Activated CD4-positive, alpha-beta T cell treated with anti-CD3 and anti-CD28 coated beads, Interleukin-2, amount 10 ng/mL, durations not matched to agents 7 days and 5 days (primary cell): ENCODE measurements around the gene ERV3-1. TPM values are rescaled to one million over a fixed set of nuclear protein-coding genes. Genes with fewer than 3 reads are reported as not detected.
"Not testable (repeated sequence)": the region's sequence is repeated elsewhere in the genome, so short reads cannot be mapped to it uniquely, and the experiment has no call there.

Source experiments
- CTCF ChIA-PET: fragments of 350-600 bp; sonication (Branson Sonifier 250); formaldehyde crosslinking; loops from one replicate; lab custom pipeline; 2021; ENCODE audit warnings: antibody characterized with exemption; lab: Charles Lee
- POLR2A ChIA-PET: fragments of 350-600 bp; sonication (Branson Sonifier 250); formaldehyde crosslinking; loops from one replicate; lab custom pipeline; 2021; ENCODE audit warnings: antibody characterized with exemption; lab: Charles Lee
- DNase-seq: peaks from one replicate; pipeline ENCODE4 v3.0.0-alpha.2; 2020
- H3K27ac Mint-ChIP-seq: one replicate; pipeline ENCODE4 v1.8.0; 2021; ENCODE audit warnings: mild to moderate bottlenecking, moderate library complexity, mixed read lengths
- H3K27me3 Mint-ChIP-seq: one replicate; pipeline ENCODE4 v1.8.0; 2021; ENCODE audit warnings: mixed read lengths
- H3K36me3 Mint-ChIP-seq: one replicate; pipeline ENCODE4 v1.8.0; 2021; ENCODE audit warnings: low read depth, mixed read lengths
- H3K4me1 Mint-ChIP-seq: one replicate; pipeline ENCODE4 v1.8.0; 2021; ENCODE audit warnings: mixed read lengths
- H3K4me3 Mint-ChIP-seq: one replicate; pipeline ENCODE4 v1.8.0; 2021; ENCODE audit warnings: mild to moderate bottlenecking, moderate library complexity, mixed read lengths
- H3K9me3 Mint-ChIP-seq: one replicate; pipeline ENCODE4 v1.8.0; 2021; ENCODE audit warnings: mixed read lengths
- total RNA-seq, 2 experiments: library from RNA; stranded (reverse); gene quantifications; one replicate each; pipeline ENCODE4 v1.2.3, GENCODE V29; 2021

Gene ERV3-1
- total RNA-seq, 2 experiments from 2014 or later, result 10.3 to 11.9 TPM

GRCh38 chr7:64947252-64948000, 59.1 kb downstream of the ERV3-1 start:
- Mint-ChIP-seq H3K36me3 (no peaks in the 10 kb centered on the region), H3K27me3 (peaks cover 36% of the 10 kb centered on the region), H3K4me1 (no peaks in the 10 kb centered on the region), H3K9me3 (no peaks in the 10 kb centered on the region), H3K4me3 (no peak overlapping the region), H3K27ac (no peak overlapping the region)
- POLR2A ChIA-PET, result no interaction called here
- CTCF ChIA-PET, result no interaction called here
- DNase-seq, result no peak

GRCh38 chr7:64946772-64947171, 59.7 kb downstream of the ERV3-1 start:
- H3K27ac Mint-ChIP-seq, result no peak overlapping the region
- no peaks in the 10 kb centered on the region for H3K36me3 Mint-ChIP-seq
- ChIA-PET CTCF (no interaction called here), POLR2A (no interaction called here)
- H3K27me3 Mint-ChIP-seq, result peaks cover 36% of the 10 kb centered on the region
- H3K4me1 Mint-ChIP-seq, result no peaks in the 10 kb centered on the region
- no peaks in the 10 kb centered on the region for H3K9me3 Mint-ChIP-seq
- H3K4me3 Mint-ChIP-seq, result no peak overlapping the region
- no peak for DNase-seq

- Mint-ChIP-seq H3K27ac (no peak overlapping the region), H3K36me3 (no peaks in the 10 kb centered on the region), H3K27me3 (peaks cover 35% of the 10 kb centered on the region), H3K4me1 (no peaks in the 10 kb centered on the region), H3K4me3 (no peak overlapping the region), H3K9me3 (no peaks in the 10 kb centered on the region)
- ChIA-PET CTCF (no interaction called here), POLR2A (no interaction called here)
- DNase-seq, result no peak
Measured at GRCh38 chr7:64945503-64946175, 60.8 kb downstream of the ERV3-1 start.

GRCh38 chr7:64944667-64945502, 61.6 kb downstream of the ERV3-1 start:
- H3K27ac Mint-ChIP-seq, CTCF ChIA-PET, H3K4me1 Mint-ChIP-seq, DNase-seq, H3K36me3 Mint-ChIP-seq, H3K4me3 Mint-ChIP-seq, POLR2A ChIA-PET, H3K9me3 Mint-ChIP-seq: not testable (repeated sequence)
- peaks cover 34% of the 10 kb centered on the region for H3K27me3 Mint-ChIP-seq

Other genes with a start within 250 kb of the ERV3-1 start
- 10 to 100 TPM; 11.2 to 14.1 TPM for gene ZNF138, start 212.3 kb downstream of the ERV3-1 start, total RNA-seq
- 10 to 100 TPM in 1 of 2 experiments, 1 to 10 TPM in 1; 9.7 to 11.7 TPM for gene ZNF273, start 103.4 kb downstream of the ERV3-1 start, total RNA-seq
- gene ZNF117, start 15.7 kb downstream of the ERV3-1 start, total RNA-seq, result 1 to 10 TPM; 5.2 to 6.8 TPM